GM19372 (cell line): ENCODE results near the gene TCAF1.
"Not testable (repeated sequence)": the region's sequence is repeated elsewhere in the genome, so short reads cannot be mapped to it uniquely, and the experiment has no call there.

ENCODE experiments used
- ATAC-seq: cut with Tn5 transposase; IDR thresholded peaks from one replicate; pipeline ENCODE4 v1.9.1; 2021; ENCODE audit warnings: mild to moderate bottlenecking, low read depth, moderate library complexity; ENCODE audit not compliant: unreplicated experiment

Gene TCAF1

DNA sequence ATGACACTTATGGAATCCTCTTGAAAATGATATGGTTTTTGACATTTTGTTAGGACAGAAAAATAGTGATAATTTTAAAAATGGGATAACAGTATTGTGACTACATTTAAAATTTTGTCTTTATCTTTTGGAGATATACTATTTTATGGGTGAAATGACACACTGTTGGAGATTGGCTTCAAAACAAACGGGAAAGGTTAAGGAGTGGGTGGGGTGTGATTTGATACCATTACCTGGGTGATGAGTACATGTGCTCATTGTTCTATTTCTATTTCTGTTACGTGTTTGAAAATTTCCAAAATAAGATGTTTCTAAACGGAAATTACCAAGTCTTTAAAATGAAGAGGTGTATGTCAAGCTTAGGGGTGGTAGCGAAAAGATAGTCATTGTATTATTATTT, 28.7 kb downstream of the TCAF1 start:
- ATAC-seq = not testable (repeated sequence)

DNA sequence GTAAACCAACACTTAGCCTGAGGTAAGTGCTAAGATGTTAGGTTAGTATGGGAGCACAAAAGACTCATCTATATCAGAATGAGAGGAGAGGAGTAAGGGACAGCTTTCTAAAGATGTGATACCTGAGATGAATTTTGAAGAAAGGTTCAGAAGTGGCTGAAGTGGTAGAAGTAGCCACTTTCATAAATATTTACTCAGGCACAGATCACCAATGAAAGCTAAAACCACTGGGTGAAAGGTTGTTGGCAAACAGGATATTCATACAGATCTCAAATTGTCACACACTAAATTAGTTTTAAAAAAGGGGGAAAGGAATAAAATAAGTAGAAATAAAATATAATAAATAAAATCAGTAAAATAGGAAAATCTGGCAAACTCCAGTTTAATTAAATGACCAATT, 30.4 kb downstream of the TCAF1 start:
- not testable (repeated sequence) for ATAC-seq

DNA sequence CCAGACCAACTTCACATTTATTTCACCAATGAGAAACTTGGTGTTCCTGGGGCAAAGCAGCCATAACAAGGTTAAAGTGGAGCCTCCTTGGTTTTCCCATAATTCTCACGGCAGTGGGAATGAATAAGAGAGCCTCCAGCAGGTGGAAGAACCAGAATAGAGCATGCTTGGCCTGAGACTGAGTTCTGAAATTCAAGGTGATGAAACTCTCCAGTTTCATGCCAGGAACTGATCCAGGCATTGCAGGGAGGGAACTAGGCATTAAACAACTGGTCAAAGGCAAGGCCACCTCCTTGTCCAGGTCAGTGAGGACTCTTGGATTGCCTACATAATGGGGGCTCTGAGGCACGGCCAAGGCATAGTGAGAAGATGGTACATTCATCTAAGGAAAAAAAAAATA, 44.0 kb downstream of the TCAF1 start:
- not testable (repeated sequence) for ATAC-seq

DNA sequence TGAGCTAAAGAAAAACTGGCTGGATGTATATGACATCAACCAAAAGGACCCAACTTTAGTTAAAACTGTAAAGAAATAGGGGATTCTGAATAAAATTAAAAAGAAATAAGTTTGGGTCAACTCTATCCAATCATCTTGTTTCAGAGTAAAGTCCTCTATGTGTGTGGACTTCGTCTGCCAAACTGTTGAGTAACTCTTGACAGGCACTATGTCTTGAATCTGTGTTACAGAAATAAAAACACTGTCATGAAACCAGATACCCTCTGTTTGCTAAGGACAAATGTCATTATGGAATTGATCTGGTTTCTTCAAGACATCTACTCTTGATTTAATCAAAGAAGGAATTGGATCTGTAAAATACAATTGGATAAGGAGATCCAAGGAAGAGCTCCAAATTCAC, 46.5 kb downstream of the TCAF1 start:
- not testable (repeated sequence) for ATAC-seq

DNA sequence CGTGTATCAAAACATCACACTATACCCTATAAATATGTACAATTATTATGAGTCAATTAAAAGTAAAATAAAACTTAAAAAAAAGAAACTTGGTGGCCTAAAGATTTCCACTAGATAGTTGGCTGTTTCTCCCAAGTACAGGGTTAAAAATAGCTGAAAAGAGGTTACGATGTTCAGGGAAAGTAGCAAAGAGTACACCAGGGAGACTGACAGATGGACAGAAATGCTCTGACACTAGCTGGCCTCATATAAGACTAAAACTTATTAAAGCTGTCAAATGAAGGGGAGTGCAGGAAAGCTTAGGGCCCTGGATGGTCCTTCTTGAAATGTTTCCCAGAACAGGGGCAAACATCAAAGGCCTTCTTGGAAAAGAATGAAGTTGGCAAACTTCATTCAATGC, 51.3 kb downstream of the TCAF1 start:
- no peak for ATAC-seq

DNA sequence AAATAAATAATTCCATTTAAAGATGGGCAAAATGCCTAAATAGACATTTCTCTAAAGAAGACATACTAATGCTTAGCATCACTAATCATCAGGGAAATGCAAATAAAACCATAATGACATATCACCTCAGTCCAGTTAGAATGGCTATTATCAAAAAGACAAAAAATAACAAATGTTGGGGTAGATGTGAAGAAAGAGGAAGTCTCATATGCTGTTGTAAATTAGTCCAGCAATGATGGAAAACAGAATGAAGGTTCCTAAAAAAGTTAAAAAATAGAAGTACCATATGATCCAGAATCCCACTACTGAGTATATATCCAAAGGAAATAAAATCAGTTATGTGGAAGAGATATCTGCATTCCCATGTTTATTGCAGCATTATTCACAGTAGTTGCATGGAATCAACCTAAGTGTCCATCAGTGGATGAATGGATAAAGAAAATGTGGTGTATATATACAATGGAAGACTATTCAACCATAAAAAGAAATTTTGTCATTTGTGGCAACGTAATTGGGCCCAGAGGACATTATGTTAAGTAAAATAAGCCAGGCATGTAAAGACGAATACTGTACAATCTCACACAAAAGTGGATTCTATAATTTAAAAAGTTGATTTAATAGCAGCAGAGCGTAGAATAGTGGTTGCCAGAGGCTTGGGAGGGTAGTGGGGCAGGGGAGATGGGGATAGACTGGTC, 52.0 kb downstream of the TCAF1 start:
- no peak for ATAC-seq

DNA sequence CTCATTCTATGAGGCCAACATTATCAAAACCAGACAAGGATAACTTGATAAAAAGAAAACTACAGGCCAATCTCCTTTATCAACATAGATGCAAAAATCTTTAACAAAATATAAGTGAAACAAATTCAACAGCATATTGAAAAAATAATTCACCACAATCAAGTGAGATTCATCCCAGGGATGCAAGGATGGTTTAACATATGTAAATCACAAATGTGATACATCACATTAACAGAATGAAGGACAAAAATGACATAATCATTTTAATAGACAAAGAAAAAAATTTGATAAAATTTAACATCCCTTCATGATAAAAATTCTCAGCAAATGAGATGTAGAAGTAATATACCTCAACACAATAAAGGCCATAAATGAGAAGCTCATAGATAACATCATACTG, 53.8 kb downstream of the TCAF1 start:
- ATAC-seq = no peak

DNA sequence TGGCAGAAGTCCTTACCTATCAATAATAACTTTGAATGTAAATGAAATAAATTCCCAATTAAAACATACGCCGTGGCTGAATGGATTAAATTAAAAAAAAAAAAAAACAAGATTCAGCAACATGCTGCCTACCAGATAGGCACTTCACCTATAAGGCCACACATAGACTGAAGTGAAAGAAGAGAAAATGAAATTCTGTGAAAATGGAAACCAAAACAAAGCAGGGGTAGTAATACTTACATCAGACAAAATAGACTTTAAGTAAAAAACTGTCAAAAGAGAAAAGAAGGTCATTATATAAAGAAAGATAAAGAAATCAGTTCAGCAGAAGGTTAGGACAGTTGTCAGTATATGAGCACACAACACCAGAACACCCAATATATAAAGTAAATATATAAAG, 55.3 kb downstream of the TCAF1 start:
- ATAC-seq = no peak

DNA sequence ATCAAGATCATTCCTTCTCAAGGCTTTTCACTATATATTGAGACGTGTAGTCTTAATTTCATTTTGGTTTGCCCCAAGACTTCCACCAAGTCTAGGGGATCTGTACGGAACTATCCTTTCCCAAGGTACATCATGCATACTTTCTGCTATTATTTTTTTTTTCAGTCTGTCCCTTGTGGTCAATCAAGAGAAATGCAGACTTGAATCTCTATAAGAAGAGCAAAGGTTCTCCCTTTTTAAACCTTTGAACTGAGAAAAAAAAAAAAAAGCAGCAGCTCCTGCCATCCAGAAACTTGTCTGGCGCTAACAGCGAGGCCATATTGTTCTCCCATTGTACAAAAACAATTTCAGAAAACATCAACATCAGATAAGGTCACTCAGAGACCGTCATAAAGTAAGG, 60.3 kb downstream of the TCAF1 start:
- not testable (repeated sequence) for ATAC-seq

DNA sequence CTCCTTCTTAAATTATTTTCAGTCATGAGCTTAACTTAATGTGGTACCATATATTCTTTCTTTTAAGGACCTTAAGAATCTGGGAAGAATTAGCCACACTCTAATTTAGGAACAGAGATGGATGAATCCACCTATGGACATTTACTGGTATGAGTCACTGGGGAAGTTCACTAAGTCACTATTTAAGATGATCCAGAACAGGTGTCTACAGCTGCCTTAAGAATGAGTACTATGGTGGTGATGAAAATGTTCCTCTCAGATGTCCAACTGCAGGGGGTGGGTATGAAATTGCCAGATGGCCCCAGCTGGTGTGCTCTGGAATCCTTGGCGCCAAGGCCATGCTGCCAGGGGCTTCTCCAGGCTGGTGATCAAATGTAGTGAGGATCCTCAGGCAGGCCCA, 61.9 kb downstream of the TCAF1 start:
- ATAC-seq = not testable (repeated sequence)

DNA sequence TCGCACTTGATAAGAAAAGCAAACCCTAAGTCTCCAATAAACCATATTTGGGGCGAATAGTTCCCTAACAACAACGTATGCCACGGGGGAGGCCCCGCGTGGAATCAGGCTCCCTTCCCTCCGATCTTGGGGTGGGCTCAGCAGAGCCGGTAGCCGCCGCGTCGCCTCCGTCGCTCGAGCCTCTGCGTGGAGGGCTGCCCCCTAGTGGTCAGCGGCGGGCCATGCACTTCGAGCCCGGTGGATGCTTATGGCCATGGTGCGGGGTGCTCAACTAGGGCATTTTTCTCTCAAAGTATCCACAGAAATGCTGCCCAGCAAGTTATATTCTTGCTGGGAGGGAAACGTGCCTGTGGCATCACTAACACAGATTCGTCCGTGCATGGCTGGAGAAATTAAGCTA, 64.8 kb downstream of the TCAF1 start:
- ATAC-seq = peak; percentile 60

DNA sequence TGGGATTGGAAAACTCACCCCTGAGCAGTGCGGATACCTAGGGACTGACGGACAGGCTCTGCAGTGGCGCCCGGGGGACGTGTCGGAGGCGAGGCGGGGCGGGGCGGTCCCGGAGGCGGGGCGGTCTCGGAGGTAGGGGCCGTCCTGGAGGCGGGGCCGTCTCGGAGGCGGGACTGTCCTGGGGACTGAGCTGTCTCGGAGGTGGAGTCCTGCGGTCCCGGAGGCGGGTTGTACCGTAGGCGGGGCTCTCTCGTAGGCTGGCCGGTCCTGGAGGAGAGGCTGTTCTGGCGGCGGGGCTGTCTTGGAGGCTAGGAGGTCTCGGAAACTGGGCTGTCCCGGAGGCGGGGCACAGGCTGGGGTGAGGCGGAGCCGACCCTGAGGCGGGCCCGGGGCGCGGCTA, 65.4 kb downstream of the TCAF1 start:
- ATAC-seq = peak; percentile 72

DNA sequence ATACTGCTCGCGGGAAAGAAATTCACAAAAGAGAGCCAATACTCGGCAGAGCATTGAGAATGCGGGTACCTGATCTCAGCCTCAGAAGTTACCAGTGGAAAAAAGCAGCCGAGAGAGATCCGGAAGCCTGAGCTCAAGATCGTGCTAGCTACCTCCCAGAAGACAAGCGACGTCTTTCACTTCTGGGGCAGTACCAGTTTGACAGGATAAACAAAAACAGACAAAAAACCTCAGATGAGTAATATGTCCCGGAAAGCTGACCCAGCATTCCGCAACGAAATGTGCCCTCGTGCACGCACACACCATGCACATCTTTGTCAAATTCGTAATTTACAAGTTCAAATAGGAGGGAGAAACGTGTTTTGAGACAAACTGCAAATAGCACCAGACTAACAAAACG, 65.9 kb downstream of the TCAF1 start:
- ATAC-seq = peak; percentile 32

DNA sequence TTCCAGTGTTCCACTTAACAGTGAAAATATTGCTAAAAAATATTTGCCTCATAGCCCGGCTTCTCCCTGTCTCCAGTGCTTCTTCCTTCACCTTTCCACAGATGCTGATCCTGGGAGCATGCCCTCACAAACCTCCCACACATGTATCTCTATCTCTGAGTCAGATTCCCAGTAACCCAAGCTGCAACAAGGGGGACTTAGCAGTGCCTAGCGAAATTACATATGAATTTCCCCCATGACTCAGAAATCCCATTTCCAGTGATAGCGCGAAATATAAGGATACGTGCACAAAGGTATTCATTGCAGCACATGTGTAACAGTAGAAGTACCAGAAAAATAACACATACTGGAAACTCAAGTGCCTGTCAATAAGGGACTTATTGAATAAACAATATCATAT, 75.4 kb downstream of the TCAF1 start:
- not testable (repeated sequence) for ATAC-seq

DNA sequence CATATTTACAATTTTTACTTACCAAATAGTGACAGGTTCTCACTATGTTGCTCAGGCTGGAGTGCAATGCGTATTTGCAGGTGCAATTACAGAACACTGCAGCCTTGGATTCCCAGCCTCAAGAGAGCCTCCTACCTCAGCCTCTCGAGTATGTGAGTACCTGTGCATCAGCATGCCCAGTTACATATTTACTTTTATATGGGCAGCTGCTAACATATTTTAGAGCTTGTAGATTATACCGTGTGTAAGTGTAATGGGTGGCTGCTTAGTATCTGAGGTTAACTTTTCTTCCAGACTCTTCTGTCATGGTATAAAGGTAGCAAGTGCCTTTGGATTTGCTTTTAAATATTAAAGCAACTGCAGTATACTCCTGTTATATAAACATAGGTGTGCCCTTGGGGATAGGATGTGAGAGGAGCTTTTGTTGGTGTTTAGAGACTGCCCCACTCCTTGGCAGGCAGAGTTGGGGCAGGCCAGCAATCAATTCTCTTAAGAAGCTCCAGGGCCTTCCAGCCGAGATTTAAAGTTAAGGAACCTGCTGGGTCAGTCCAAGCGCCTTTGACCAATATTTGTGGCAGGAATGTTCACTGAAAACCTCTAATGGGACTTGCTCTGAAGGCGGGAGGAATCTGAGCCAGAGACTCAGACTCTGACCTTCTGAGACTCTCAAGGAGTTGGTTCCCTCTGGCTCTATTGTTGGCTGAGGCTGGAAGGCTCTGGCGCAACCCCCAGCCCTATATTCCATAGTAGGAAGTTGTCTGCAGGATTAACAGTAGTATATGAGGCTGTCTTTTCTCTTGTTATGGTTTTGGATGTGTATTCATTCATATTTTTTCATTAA, 77.5 kb downstream of the TCAF1 start:
- ATAC-seq = not testable (repeated sequence)

DNA sequence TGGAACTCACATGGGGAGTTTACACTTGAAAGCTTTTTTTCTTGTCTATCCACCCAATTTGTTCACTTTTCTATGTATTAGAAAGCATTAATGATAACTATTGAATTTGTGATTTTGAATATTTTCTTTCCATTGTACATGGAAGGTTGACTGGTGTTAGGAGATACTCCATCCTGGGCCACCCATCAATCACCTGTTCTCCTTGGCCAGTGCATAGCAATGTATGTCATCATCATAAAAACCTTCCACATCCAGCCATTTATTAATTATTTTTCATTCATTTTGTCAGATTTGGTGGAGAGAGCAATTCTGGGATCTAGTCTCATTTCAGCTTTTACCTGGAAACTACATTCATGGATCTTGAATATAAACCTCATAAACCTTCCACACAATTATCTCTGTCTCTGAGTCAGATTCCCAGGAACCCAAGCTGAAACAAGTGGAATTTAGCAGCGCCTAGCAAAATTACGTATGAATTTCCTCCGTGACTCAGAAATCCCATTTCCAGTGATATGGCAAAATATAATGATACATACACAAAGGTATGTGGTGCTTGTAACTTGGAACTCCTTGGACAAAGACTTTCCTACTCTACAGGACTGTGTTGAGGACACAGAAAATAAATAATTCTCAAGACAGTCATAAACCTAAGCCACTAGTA, 78.2 kb downstream of the TCAF1 start:
- not testable (repeated sequence) for ATAC-seq

DNA sequence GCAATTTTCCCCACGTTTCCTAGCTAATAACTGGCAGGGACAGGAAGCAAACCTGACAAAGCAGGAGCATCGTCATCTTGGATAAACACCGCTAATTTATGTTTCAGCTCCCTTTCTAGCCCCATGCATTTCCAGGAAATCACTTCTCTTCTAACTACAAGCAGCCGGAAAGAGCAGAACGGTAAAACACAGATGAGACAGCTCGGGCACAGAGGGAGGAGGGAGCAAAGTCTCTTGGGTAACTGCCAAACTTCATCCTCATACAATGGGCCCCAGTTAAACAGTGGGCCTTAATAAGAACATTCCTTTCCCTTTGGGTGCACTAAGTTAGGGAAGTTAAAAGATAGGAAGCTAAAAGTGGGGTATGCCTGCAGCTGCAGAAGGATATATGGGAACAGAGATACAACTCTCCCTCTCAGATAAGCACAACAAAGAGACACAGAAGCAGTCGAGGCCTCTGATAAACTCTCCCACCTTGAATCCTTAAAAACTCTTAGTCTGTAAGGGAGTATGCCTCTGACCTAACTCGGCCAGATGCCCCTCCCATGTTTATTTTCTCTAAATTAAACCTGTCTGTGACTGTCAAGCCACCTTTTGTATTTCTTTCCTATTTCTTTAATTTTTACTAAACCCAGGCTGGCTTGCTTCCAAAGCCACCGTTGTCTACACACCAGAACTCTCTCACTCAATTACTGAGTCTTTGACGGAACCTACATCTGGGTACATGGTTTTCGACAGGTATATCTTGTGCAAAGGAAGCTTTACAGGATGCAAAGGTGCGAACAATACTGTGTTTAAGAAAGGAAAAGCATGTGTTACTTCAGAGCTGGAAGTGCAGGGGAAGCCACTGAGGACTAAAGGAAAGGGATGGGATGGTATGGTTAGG, 80.3 kb downstream of the TCAF1 start:
- not testable (repeated sequence) for ATAC-seq

DNA sequence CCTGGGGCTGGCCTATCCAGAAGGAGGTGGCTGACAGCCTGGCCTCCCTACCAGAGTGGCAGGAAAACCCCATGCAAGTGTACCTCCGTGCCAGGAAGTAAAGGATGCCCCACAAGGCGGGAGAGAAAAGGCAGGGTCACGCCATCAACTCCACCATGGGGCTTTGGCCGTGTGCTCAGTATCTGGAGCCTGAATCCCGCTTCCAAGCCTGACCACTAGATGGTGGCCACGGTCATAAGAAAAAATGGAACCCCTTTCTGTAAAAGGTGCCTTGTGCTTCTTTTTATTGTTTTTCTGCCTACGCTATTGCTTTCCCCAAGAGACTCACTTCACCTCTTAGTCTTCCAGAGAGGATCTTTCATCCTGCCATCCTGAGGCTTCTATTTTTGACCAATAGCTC, 84.1 kb downstream of the TCAF1 start:
- peak; percentile 82 for ATAC-seq

DNA sequence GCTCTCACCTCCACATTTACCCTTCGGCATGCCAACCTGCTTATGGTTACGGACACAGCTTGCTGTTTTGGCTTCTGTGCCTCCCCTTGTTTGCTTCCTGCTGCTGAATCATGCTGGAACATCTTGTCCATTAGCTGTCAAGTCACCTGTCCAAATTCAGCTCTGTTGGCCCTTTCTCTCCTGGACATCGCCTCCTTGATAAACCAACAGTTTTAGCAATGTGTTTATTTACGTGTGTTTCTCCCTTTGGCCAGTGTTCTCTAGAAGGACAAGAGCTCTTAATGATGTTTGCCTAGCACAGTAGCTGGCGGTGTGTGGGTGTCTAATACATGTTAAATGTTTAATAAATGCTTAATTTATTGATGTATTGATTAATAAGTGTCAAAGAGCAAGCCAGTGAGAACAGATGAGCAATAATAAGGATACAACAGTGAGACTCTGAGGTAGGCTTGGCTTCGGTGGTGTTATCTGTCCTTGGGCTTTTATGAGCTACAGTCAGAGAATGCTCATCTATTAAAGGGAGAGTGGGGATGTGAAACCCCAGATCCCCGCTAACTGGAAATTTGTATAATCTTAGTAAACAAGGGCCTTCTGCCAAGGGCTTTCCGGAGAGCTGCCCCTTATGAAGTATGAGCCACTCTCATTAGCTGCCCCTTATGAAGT, 85.4 kb downstream of the TCAF1 start:
- ATAC-seq = not testable (repeated sequence)

DNA sequence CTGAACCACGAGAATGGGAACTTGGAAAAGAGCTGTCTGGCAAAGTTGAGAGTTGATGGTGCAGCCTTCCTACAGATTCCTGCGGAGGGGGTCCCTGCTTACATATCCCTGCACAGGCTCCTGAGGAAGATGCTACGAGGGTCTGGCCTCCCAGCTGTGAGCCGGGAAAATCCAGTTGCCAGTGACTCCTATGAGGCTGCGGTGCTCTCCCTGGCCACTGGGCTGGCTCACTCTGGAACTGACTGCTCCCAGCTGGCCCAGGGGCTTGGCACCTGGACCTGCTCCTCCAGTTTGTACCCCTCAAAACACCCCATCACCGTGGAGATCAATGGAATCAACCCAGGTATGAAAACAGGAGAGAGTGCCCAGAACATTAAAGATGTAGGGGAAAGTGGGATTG, 91.3 kb downstream of the TCAF1 start:
- not testable (repeated sequence) for ATAC-seq
